SK-N-SH treated with all-trans-retinoic acid at 6 μM for 48 hours (cell line): Measurements from ENCODE around the gene ABO.

Experiments
- RARB ChIP-seq: fragments of 250-450 bp; sonication (Bioruptor Pico); IDR thresholded peaks from 2 replicates; pipeline ENCODE4 v1.8.0; 2021; ENCODE audit warnings: mild to moderate bottlenecking, moderate library complexity
- TOX ChIP-seq: fragments of 250-450 bp; sonication (Bioruptor Pico); IDR thresholded peaks from 2 replicates; pipeline ENCODE4 v1.8.0; 2021; ENCODE audit warnings: mild to moderate bottlenecking, moderate library complexity, borderline replicate concordance
- ZFP30 ChIP-seq: fragments of 450-650 bp; formaldehyde crosslinking; IDR thresholded peaks from 2 replicates; pipeline ENCODE4 v1.5.0; 2022; ENCODE audit warnings: mild to moderate bottlenecking, moderate library complexity
- ZNF8 ChIP-seq: fragments of 450-650 bp; formaldehyde crosslinking; IDR thresholded peaks from 2 replicates; pipeline ENCODE4 v1.5.0; 2020; ENCODE audit warnings: mild to moderate bottlenecking, moderate library complexity

DNA sequence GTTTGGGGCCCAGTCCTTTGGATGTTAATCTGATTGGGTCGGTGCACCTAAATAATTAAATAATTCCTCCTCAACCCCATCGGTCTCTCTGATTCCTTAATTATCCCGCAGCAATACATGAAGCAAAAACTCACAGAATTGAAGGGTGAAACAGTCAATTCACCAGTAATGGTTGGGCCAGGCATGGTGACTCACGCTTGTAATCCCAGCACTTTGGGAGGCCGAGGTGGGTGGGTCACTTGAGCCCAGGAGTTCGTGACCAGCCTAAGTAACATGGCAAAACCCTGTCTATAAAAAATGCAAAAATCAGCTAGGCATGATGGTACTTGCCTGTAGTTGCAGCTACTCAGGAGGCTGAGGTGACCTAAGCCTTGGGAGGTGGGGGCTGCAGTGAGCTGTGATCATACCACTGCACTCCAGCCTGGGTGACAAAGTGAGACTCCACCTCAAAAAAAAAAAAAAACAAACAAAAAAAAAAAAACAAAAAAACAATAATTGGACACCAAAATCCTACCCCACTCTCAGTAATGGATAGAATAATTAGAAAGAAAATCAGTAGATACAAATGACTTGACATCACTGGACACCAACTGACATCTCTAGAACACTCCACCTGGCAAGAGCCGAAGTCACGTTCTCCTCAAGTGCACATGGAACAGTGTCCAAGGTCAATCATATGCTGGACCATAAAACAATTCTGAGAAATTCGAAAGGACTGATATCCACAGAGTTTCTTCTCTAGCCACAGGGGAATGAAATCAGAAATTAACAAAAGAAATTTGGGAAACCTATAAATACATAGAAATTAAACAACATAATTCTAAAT lies 5.3 kb downstream of the ABO start:
- TF ChIP-seq RARB (CRISPR knock-in tag) = no peak
- no peak for TF ChIP-seq ZFP30 (CRISPR knock-in tag)
- no peak for TF ChIP-seq TOX (CRISPR knock-in tag)
- TF ChIP-seq ZNF8 (CRISPR knock-in tag) = no peak
